Stimulated activated CD4-positive, alpha-beta T cell treated with anti-CD3 and anti-CD28 coated beads, Interleukin-1b, Interleukin-23, amount 100 ng/mL, for 48 hours (primary cell): ENCODE data around the gene TMEM38B.
"Not testable (repeated sequence)": the region's sequence is repeated elsewhere in the genome, so short reads cannot be mapped to it uniquely, and the experiment has no call there.

Source experiments
- DNase-seq: peaks from one replicate; pipeline ENCODE4 v3.0.0-alpha.2; 2020

TMEM38B gene

GRCh38 chr9:105725370-105725769 lies 31.0 kb downstream of the TMEM38B start:
- no peak for DNase-seq

- DNase-seq = not testable (repeated sequence)
Measured at GRCh38 chr9:105728230-105728629, 33.9 kb downstream of the TMEM38B start.

GRCh38 chr9:105731420-105731819 lies 37.1 kb downstream of the TMEM38B start:
- DNase-seq = not testable (repeated sequence)

GRCh38 chr9:105735366-105735765 lies 41.0 kb downstream of the TMEM38B start:
- DNase-seq = no peak

- no peak for DNase-seq
Measured at GRCh38 chr9:105737205-105737604, 42.9 kb downstream of the TMEM38B start.

GRCh38 chr9:105742088-105742487 lies 47.7 kb downstream of the TMEM38B start:
- DNase-seq = no peak

- DNase-seq = not testable (repeated sequence)
Measured at GRCh38 chr9:105747325-105747724, 53.0 kb downstream of the TMEM38B start.

GRCh38 chr9:105751761-105752160 lies 57.4 kb downstream of the TMEM38B start:
- no peak for DNase-seq

GRCh38 chr9:105757496-105758251 lies 63.3 kb downstream of the TMEM38B start:
- DNase-seq = no peak

- no peak for DNase-seq
Measured at GRCh38 chr9:105760053-105760452, 65.7 kb downstream of the TMEM38B start.

- not testable (repeated sequence) for DNase-seq
Measured at GRCh38 chr9:105782561-105783494, 88.5 kb downstream of the TMEM38B start.

GRCh38 chr9:105783495-105783872 lies 89.1 kb downstream of the TMEM38B start:
- DNase-seq = not testable (repeated sequence)

- not testable (repeated sequence) for DNase-seq
Measured at GRCh38 chr9:105786796-105787195, 92.5 kb downstream of the TMEM38B start.

- DNase-seq = no peak
Measured at GRCh38 chr9:105816202-105816744, 121.9 kb downstream of the TMEM38B start.

GRCh38 chr9:105816981-105817380 lies 122.6 kb downstream of the TMEM38B start:
- no peak for DNase-seq

- no peak for DNase-seq
Measured at GRCh38 chr9:105818903-105819302, 124.6 kb downstream of the TMEM38B start.

GRCh38 chr9:105822814-105823213 lies 128.5 kb downstream of the TMEM38B start:
- DNase-seq = no peak
